SK-N-MC (cell line): ENCODE measurements around the gene GIN1.

Experiments
- EZH2 ChIP-seq: fragments of 200-600 bp; sonication (generic); IDR thresholded peaks from one replicate; pipeline ENCODE4 v1.6.1; 2017; ENCODE audit warnings: antibody characterized with exemption
- POLR2AphosphoS5 ChIP-seq: IDR thresholded peaks from 2 replicates; pipeline ENCODE4 v1.6.1; 2012; ENCODE audit warnings: mild to moderate bottlenecking, low read depth, low read length, borderline replicate concordance

DNA sequence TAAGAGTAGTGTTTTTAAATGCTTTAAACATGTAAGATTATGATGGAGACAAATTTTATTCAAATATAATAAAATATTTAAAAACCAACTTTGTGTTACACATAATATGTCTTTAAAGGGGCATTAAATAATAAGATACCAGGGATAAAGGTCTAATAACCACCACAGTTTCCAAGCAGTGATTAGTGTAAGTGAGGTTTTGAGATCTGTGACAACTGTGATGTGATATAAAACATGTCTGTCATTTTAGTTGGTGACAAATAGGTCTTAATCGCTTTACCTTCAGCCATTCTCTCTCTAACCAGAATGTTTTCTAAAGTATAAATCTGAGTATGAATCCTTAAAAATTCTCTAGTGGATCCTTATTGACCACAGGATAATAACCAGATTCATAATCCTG lies 28.3 kb upstream of the GIN1 start:
- TF ChIP-seq EZH2 (no peak), POLR2AphosphoS5 (no peak)
